LNCaP clone FGC (cell line): ENCODE measurements around the gene HMHB1.
"Not testable (repeated sequence)": the region's sequence is repeated elsewhere in the genome, so short reads cannot be mapped to it uniquely, and the experiment has no call there.

ENCODE experiments used
- DNase-seq: peaks from one replicate; pipeline ENCODE4 v3.0.0-alpha.2; 2011; ENCODE audit warnings: low read depth
- H3K4me3 ChIP-seq: 2 replicates; pipeline ENCODE4 v1.5.1; 2011; ENCODE audit warnings: mild to moderate bottlenecking, low read depth, low read length, control low read depth
- TF ChIP-seq, protein P1 (sequence below): IDR thresholded peaks from 2 replicates; pipeline ENCODE4 v1.5.1; 2012; ENCODE audit warnings: mild to moderate bottlenecking; ENCODE audit not compliant: control insufficient read depth, insufficient read depth; ENCODE audit errors: extremely low read depth

The HMHB1 gene

GRCh38 chr5:143801252-143801939 lies 10.6 kb upstream of the HMHB1 start:
- no peak overlapping the region for H3K4me3 ChIP-seq
- no peak for DNase-seq
- TF ChIP-seq, protein P1, sequence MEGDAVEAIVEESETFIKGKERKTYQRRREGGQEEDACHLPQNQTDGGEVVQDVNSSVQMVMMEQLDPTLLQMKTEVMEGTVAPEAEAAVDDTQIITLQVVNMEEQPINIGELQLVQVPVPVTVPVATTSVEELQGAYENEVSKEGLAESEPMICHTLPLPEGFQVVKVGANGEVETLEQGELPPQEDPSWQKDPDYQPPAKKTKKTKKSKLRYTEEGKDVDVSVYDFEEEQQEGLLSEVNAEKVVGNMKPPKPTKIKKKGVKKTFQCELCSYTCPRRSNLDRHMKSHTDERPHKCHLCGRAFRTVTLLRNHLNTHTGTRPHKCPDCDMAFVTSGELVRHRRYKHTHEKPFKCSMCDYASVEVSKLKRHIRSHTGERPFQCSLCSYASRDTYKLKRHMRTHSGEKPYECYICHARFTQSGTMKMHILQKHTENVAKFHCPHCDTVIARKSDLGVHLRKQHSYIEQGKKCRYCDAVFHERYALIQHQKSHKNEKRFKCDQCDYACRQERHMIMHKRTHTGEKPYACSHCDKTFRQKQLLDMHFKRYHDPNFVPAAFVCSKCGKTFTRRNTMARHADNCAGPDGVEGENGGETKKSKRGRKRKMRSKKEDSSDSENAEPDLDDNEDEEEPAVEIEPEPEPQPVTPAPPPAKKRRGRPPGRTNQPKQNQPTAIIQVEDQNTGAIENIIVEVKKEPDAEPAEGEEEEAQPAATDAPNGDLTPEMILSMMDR, result no peak

DNA sequence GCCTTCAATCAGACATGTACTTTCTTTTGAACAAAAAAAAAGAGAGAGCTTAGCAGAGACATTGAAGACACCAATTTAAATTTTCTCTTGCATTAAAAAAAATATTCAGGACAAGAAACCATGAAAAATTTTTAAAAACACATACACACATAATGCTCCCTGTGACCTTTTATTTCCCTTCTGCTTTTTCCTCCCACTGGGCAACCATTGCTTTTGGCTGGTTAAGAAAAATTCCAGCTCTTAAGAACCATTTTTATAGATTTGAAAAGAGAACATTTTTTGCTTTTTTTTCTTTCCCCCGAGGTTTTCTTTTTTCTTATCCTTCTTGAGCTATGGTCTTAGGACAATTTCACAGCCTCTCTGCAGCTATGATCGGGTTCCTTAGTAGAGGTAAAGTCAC lies 6.1 kb upstream of the HMHB1 start:
- TF ChIP-seq, protein P1, result no peak
- no peak for DNase-seq

GRCh38 chr5:143806579-143806978 lies 5.4 kb upstream of the HMHB1 start:
- TF ChIP-seq, protein P1, result no peak
- no peak overlapping the region for H3K4me3 ChIP-seq
- DNase-seq, result no peak

More for the DNA sequence above, 6.1 kb upstream of the HMHB1 start:
- H3K4me3 ChIP-seq, result no peak overlapping the region

DNA sequence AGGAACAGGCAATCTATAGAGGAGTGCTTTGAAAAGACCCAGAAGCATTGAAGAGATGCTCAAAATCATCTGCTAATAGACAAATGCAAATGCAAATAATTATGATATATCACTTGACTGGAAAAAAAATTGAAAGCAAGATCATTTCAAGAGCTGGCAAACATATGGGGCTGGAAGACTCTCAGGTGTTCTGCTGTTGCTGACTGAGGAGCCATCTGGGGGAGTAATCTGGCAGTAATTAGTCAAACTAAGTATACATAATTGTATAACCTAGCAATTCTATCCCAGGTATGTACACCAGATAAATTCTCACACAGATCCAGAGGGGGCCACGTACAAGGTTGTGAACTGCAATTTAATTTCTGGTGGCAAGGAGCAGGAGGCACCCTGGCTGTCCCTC lies 4.6 kb upstream of the HMHB1 start:
- DNase-seq, result no peak
- H3K4me3 ChIP-seq, result no peak overlapping the region
- TF ChIP-seq, protein P1, result no peak

- DNase-seq, H3K4me3 ChIP-seq: not testable (repeated sequence)
Measured at GRCh38 chr5:143816370-143816769, 4.4 kb downstream of the HMHB1 start.

GRCh38 chr5:143819716-143820115 lies 7.8 kb downstream of the HMHB1 start:
- no peak for DNase-seq

DNA sequence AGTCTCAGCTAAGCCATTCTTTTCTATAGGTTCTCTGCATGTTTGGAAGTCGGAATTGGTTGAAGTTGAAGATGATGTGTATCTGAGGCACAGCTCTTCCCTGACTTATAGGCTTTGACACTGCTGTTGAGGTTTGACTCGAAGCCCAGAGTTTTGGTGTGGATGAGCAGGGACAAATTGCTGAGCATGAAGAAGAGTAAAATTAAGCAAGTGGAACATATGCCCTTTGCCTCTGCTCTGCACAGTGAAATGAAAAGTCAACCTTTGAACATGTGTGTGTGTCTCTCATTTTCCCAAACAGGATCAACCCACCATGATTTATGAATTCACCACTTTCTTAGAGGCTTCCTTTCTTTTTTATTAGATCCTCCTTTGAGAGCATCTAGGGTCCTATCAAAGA lies 8.5 kb downstream of the HMHB1 start:
- no peak for DNase-seq
- H3K4me3 ChIP-seq, result no peak overlapping the region
- TF ChIP-seq, protein P1, result no peak

More at GRCh38 chr5:143819716-143820115, 7.8 kb downstream of the HMHB1 start:
- no peak overlapping the region for H3K4me3 ChIP-seq
- TF ChIP-seq, protein P1, result no peak
